Measurements from ENCODE around the gene ZNF669. TPM values are rescaled to one million over a fixed set of nuclear protein-coding genes. Genes with fewer than 3 reads are reported as not detected.
"Not testable (repeated sequence)": the region's sequence is repeated elsewhere in the genome, so short reads cannot be mapped to it uniquely, and the experiment has no call there.

ZNF669 gene
- 1 to 10 TPM; 6.0 to 8.4 TPM for total RNA-seq
- polyA plus RNA-seq, result 1 to 10 TPM; 2.4 to 2.5 TPM
- long read RNA-seq, donor 1, transcript ZNF669-204 (4 exons, 1,718 nt), result major isoform, 11 of 19 reads
- long read RNA-seq, donor 1, partial matches to known transcripts, result 0 of 19 reads
- long read RNA-seq, donor 1, other reads (novel, unspliced or antisense), result 1 of 19 reads
- long read RNA-seq, donor 2, partial matches to known transcripts, result 0 of 3 reads
- long read RNA-seq, donor 2, other reads (novel, unspliced or antisense), result 0 of 3 reads

GRCh38 chr1:247103859-247104591 is at the start of gene ZNF669:
Gene ZNF669, minus strand, starts transcription at chr1:247104356. Its CDS starts 157 bp downstream, at chr1:247104199.
- peak within 1 kb of the TSS; percentile 23 to 41 for H3K27ac ChIP-seq (ENCODE audit: low read depth in 1 of 2, low read length in 2 of 2)
- ATAC-seq (ENCODE audit: low FRiP score) (peak; percentile 100), DNase-seq (peak; percentile 97 to 98)
- intact Hi-C loops (cut with DNase I), result loop anchor here (1.0 to 10.0 kb wide), 2 partner anchors 26 to 169 kb away; partner anchors contain the start of genes AHCTF1 (in 1 of the 2) and ZNF670 (in 1 of the 2)
- peaks cover 2% of the 10 kb centered on the region for H3K9me3 ChIP-seq (ENCODE audit: control insufficient read depth, low read length)
- H3K4me3 ChIP-seq (ENCODE audit: low read length in 2 of 2), result peak within 1 kb of the TSS; percentile 50 to 78
- no peaks in the 10 kb centered on the region for H3K27me3 ChIP-seq (ENCODE audit: control insufficient read depth in 1 of 2, insufficient read depth in 2 of 2, low read length in 1 of 2)
- peaks cover 2 to 7% of the 10 kb centered on the region in 2 donors for H3K36me3 ChIP-seq (ENCODE audit: control insufficient read depth in 1 of 2, insufficient read depth in 2 of 2, low read length in 1 of 2)
- no peaks in the 10 kb centered on the region for H3K4me1 ChIP-seq (ENCODE audit: control insufficient read depth in 1 of 2, insufficient read depth in 2 of 2, low read length in 2 of 2)
- 0% methylated on average over 49 to 58 of the region's 58 CpGs for WGBS, 2 donors

DNA sequence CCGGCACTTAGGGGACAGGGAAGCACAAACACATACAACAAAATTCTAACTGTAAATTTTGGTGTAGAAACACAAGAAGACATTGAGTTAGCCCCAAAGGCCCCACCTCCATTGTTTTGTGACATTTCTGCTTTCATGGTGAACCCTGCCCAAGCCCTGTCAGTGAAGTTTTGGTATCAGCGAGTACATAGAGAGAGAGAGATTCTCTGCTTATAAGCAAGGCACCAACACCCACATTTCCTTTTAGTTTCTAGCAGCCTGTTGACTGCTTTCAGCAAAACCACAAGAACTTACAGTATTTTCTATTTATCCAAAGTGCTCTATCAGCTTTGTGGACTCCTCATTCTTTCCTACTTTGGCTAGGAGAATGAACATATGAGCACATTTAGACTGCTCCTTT is 43.6 kb upstream of the ZNF669 start:
- peaks cover 0 to 1% of the 10 kb centered on the region in 2 donors for H3K36me3 ChIP-seq (ENCODE audit: control insufficient read depth in 1 of 2, insufficient read depth in 2 of 2, low read length in 1 of 2)

GRCh38 chr1:247147120-247147519 is 43.0 kb upstream of the ZNF669 start:
- H3K27me3 ChIP-seq (ENCODE audit: control insufficient read depth in 1 of 2, insufficient read depth in 2 of 2, low read length in 1 of 2); DNase-seq; ATAC-seq (ENCODE audit: low FRiP score); H3K27ac ChIP-seq (ENCODE audit: low read depth in 1 of 2, low read length in 2 of 2); H3K4me1 ChIP-seq (ENCODE audit: control insufficient read depth in 1 of 2, insufficient read depth in 2 of 2, low read length in 2 of 2); H3K36me3 ChIP-seq (ENCODE audit: control insufficient read depth in 1 of 2, insufficient read depth in 2 of 2, low read length in 1 of 2); H3K4me3 ChIP-seq (ENCODE audit: low read length in 2 of 2); intact Hi-C loops (cut with DNase I): not testable (repeated sequence)
- peaks cover 22% of the 10 kb centered on the region for H3K9me3 ChIP-seq (ENCODE audit: control insufficient read depth, low read length)
- WGBS, 2 donors, result 93 to 98% methylated on average over 10 of the region's 10 CpGs

More for the DNA sequence above, 43.6 kb upstream of the ZNF669 start:
- no peak overlapping the region for H3K4me3 ChIP-seq (ENCODE audit: low read length in 2 of 2)
- no peaks in the 10 kb centered on the region for H3K27me3 ChIP-seq (ENCODE audit: control insufficient read depth in 1 of 2, insufficient read depth in 2 of 2, low read length in 1 of 2)
- no peak for DNase-seq
- intact Hi-C loops (cut with DNase I), result no loop called here
- H3K4me1 ChIP-seq (ENCODE audit: control insufficient read depth in 1 of 2, insufficient read depth in 2 of 2, low read length in 2 of 2), result no peaks in the 10 kb centered on the region
- peaks cover 22% of the 10 kb centered on the region for H3K9me3 ChIP-seq (ENCODE audit: control insufficient read depth, low read length)
- 98 to 100% methylated on average over 2 of the region's 2 CpGs for WGBS, 2 donors
- H3K27ac ChIP-seq (ENCODE audit: low read depth in 1 of 2, low read length in 2 of 2), result no peak overlapping the region
- ATAC-seq (ENCODE audit: low FRiP score), result no peak

DNA sequence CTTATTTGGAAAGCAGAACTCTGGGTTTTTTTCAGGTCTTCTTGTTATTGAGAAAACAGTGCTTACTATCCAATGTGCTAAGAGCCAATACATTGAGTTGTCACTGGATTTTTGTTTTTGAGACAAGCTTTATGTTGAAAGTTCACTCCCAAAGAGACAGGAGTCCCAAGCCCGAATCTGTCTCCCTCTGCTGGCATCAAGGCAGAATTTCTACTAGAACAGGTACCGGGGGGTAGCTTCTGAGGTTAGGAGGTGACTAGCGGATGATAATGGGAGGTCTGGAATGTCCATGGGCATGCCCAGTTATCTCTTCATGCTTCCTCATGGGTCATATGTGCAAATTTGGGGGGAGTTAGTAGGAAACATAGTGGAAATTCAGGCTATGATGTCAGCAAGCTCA is 42.5 kb upstream of the ZNF669 start:
- H3K4me1 ChIP-seq (ENCODE audit: control insufficient read depth in 1 of 2, insufficient read depth in 2 of 2, low read length in 2 of 2), result no peaks in the 10 kb centered on the region
- H3K36me3 ChIP-seq (ENCODE audit: control insufficient read depth in 1 of 2, insufficient read depth in 2 of 2, low read length in 1 of 2), result peaks cover 1 to 4% of the 10 kb centered on the region in 2 donors
- H3K27ac ChIP-seq (ENCODE audit: low read depth in 1 of 2, low read length in 2 of 2), result no peak overlapping the region
- H3K9me3 ChIP-seq (ENCODE audit: control insufficient read depth, low read length), result peaks cover 25% of the 10 kb centered on the region
- WGBS, 2 donors, result 96 to 98% methylated on average over 3 of the region's 3 CpGs
- ATAC-seq (ENCODE audit: low FRiP score) (no peak), DNase-seq (no peak)
- no peaks in the 10 kb centered on the region for H3K27me3 ChIP-seq (ENCODE audit: control insufficient read depth in 1 of 2, insufficient read depth in 2 of 2, low read length in 1 of 2)
- H3K4me3 ChIP-seq (ENCODE audit: low read length in 2 of 2), result no peak overlapping the region
- intact Hi-C loops (cut with DNase I), result no loop called here

DNA sequence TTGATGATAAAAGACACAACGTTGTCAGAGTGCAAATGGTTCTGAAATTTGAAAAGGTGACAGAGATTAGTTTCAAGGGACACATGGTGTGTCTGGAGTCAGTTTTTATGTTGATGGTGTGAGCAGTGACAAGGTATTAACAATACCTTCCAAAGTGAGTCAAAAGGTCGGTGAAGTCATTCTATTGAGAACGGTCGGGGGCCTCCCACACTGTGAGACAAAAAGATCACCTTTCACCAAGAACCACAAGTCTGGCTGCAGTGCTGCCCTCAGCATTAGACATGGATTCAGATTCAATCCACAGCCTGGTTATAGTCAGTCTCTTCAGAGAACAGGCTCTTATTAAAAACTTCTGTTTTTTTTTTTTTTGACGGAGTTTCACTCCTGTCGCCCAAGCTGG is 41.1 kb upstream of the ZNF669 start:
- Histone ChIP-seq H3K9me3 (ENCODE audit: control insufficient read depth, low read length) (peaks cover 37% of the 10 kb centered on the region), H3K36me3 (ENCODE audit: control insufficient read depth in 1 of 2, insufficient read depth in 2 of 2, low read length in 1 of 2) (peaks cover 1 to 5% of the 10 kb centered on the region in 2 donors), H3K4me1 (ENCODE audit: control insufficient read depth in 1 of 2, insufficient read depth in 2 of 2, low read length in 2 of 2) (no peaks in the 10 kb centered on the region), H3K4me3 (ENCODE audit: low read length in 2 of 2) (no peak overlapping the region), H3K27ac (ENCODE audit: low read depth in 1 of 2, low read length in 2 of 2) (no peak overlapping the region), H3K27me3 (ENCODE audit: control insufficient read depth in 1 of 2, insufficient read depth in 2 of 2, low read length in 1 of 2) (no peaks in the 10 kb centered on the region)
- DNase-seq (no peak), ATAC-seq (ENCODE audit: low FRiP score) (no peak)
- WGBS, 2 donors, result 91 to 96% methylated on average over 6 of the region's 6 CpGs
- intact Hi-C loops (cut with DNase I), result no loop called here

- peaks cover 32% of the 10 kb centered on the region for H3K9me3 ChIP-seq (ENCODE audit: control insufficient read depth, low read length)
- ATAC-seq (ENCODE audit: low FRiP score); H3K27ac ChIP-seq (ENCODE audit: low read depth in 1 of 2, low read length in 2 of 2); DNase-seq; H3K4me3 ChIP-seq (ENCODE audit: low read length in 2 of 2); H3K27me3 ChIP-seq (ENCODE audit: control insufficient read depth in 1 of 2, insufficient read depth in 2 of 2, low read length in 1 of 2); H3K4me1 ChIP-seq (ENCODE audit: control insufficient read depth in 1 of 2, insufficient read depth in 2 of 2, low read length in 2 of 2); intact Hi-C loops (cut with DNase I); H3K36me3 ChIP-seq (ENCODE audit: control insufficient read depth in 1 of 2, insufficient read depth in 2 of 2, low read length in 1 of 2): not testable (repeated sequence)
Measured at GRCh38 chr1:247139557-247139956, 35.4 kb upstream of the ZNF669 start.

DNA sequence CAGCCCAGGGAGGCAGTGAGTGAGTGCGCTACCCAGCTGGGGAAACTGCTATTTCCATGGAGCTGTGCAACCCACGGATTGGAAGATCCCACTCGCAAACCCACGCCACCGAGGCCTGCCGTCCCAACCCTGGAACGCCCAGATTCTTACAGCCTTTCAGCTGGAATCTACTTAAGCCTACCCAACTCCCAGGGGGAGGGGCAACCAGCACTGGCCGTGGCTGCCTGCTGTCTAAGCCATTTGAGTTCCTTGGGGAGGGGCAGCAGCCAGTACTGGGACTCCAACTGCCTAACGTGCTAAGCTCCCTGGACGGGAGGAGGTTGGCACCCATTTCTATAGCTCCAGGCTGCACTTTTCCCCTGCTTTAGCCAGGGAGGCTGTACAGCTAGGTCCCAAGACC is 27.1 kb upstream of the ZNF669 start:
- Histone ChIP-seq H3K4me1 (ENCODE audit: control insufficient read depth in 1 of 2, insufficient read depth in 2 of 2, low read length in 2 of 2) (no peaks in the 10 kb centered on the region), H3K36me3 (ENCODE audit: control insufficient read depth in 1 of 2, insufficient read depth in 2 of 2, low read length in 1 of 2) (no peaks in the 10 kb centered on the region), H3K4me3 (ENCODE audit: low read length in 2 of 2) (no peak overlapping the region), H3K27ac (ENCODE audit: low read depth in 1 of 2, low read length in 2 of 2) (no peak overlapping the region), H3K27me3 (ENCODE audit: control insufficient read depth in 1 of 2, insufficient read depth in 2 of 2, low read length in 1 of 2) (no peaks in the 10 kb centered on the region), H3K9me3 (ENCODE audit: control insufficient read depth, low read length) (peaks cover 6% of the 10 kb centered on the region)
- DNase-seq (no peak), ATAC-seq (ENCODE audit: low FRiP score) (no peak)
- intact Hi-C loops (cut with DNase I), result no loop called here
- 97% methylated on average over 10 of the region's 10 CpGs for WGBS, 2 donors

DNA sequence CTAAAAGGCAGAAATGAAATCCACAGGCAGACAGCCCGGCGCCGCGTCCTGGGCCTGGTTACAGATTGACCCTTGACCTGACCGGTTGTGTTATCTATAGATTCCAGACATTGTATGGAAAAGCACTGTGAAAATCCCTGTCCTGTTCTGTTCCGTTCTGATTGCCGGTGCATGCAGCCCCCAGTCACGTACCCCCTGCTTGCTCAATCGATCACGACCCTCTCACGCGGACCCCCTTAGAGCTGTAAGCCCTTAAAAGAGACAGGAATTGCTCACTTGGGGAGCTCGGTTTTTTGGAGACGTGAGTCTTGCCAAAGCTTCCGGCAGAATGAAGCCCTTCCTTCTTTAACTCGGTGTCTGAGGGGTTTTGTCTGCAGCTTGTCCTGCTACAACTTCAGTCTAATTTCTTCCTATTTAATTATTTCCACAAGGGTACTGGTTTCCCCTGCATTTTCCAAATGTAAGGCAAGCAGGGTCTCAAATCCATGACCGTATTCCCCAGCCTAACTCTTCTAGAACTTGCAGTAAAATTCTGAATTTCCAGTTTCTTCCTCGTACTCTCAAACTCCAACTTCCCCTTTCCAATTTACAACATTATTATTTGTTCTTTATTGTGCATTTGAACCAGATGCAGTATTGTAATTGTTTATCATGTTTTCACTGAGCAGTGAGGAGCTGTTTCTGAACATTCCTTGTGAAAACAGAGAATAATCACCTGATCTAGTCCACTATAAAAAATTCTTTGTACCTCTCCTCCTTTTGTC is 23.5 kb upstream of the ZNF669 start:
- H3K36me3 ChIP-seq (ENCODE audit: control insufficient read depth in 1 of 2, insufficient read depth in 2 of 2, low read length in 1 of 2); H3K27me3 ChIP-seq (ENCODE audit: control insufficient read depth in 1 of 2, insufficient read depth in 2 of 2, low read length in 1 of 2); H3K9me3 ChIP-seq (ENCODE audit: control insufficient read depth, low read length); H3K4me3 ChIP-seq (ENCODE audit: low read length in 2 of 2); DNase-seq; ATAC-seq (ENCODE audit: low FRiP score); intact Hi-C loops (cut with DNase I); H3K27ac ChIP-seq (ENCODE audit: low read depth in 1 of 2, low read length in 2 of 2); H3K4me1 ChIP-seq (ENCODE audit: control insufficient read depth in 1 of 2, insufficient read depth in 2 of 2, low read length in 2 of 2): not testable (repeated sequence)
- WGBS, 2 donors, result 70 to 92% methylated on average over 13 of the region's 18 CpGs
